GM21528 (cell line): Measurements from ENCODE around the gene CIAO2B.
"Not testable (repeated sequence)": the region's sequence is repeated elsewhere in the genome, so short reads cannot be mapped to it uniquely, and the experiment has no call there.

Experiments
- ATAC-seq: cut with Tn5 transposase; IDR thresholded peaks from one replicate; pipeline ENCODE4 v1.9.1; 2021; ENCODE audit warnings: mild to moderate bottlenecking, moderate library complexity; ENCODE audit not compliant: unreplicated experiment, low FRiP score

Gene CIAO2B

DNA sequence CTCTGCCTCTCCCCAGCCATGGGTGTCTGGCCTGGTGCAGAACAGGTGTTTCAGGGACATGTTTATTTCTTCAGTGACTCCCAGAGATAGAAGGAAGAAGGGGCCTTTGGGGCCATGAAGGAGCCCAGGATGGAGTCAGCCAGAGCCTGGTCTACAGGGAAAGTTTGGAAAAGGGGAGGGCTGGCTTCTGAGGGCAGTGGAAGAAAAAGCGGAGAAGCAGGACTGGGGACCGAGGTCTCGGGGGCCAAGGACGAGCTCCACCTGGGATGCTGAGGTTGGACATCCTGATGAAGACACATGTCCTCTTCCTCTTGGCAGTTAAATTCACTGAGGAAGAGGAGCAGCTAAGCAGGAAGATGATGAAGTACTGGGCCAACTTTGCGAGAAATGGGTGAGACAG, 8.8 kb upstream of the CIAO2B start:
- no peak for ATAC-seq

- no peak for ATAC-seq
These were observed 6.0 kb upstream of the CIAO2B start for GRCh38 chr16:66940236-66940635.

DNA sequence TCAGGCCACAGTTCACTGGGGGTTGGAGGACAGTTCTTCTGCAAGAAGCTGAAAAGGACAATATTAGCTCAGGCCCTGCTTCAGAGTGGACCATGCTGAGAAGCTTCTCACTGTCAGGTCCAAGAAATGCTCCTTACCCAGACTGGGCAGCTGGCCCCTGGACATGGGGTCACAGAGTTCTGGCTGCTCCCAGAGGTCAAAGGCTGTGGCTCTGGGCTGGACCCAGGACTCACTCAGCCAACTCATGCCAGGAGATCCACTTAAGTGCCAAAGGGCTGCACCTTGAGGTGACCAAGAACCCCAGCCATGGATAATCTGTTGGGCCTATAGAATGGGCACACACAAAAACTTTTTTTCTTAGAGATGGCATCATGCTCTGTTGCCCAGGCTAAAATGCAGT, 5.2 kb upstream of the CIAO2B start:
- no peak for ATAC-seq

GRCh38 chr16:66937725-66938337, 3.6 kb upstream of the CIAO2B start:
- ATAC-seq = no peak

DNA sequence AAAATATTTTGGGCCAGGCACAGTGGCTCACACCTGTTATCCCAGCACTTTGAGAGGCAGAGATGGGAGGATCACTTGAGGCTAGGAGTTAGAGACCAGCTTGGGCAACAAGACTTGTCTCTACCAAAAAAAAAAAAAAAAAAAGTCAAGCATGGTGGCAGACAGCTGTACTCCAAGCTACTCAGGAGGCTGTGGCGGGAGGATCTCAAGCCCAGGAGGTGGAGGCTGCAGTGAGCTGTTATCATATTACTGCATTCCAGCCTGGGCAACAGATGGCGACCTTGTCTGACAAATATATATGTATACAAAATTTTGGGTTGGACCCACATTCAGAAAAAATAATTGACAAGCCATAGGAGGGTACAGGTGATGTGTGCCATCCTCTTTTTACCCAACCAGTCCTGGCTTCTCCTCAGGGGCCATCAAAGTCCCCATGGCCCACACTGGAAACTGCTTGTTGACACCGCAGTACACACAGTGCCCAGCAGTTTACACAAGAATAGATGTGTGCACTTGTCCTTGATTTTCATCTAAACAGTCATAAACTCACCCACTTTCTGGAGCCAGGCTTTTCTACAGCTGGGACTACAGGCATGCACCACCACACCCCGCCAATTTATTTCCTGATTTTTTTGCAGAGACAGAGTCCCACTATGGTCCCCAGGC, 2.8 kb upstream of the CIAO2B start:
- ATAC-seq = no peak

GRCh38 chr16:66936462-66936861, 2.3 kb upstream of the CIAO2B start:
- ATAC-seq = no peak

- ATAC-seq = no peak
These were observed 1.3 kb upstream of the CIAO2B start, which contains the start of gene CES2 for GRCh38 chr16:66935314-66936011. Gene CES2, plus strand, starts transcription at chr16:66935516. Its CDS starts 120 bp downstream, at chr16:66935636.

GRCh38 chr16:66934839-66935313, 674 bp upstream of the CIAO2B start:
- ATAC-seq = not testable (repeated sequence)

DNA sequence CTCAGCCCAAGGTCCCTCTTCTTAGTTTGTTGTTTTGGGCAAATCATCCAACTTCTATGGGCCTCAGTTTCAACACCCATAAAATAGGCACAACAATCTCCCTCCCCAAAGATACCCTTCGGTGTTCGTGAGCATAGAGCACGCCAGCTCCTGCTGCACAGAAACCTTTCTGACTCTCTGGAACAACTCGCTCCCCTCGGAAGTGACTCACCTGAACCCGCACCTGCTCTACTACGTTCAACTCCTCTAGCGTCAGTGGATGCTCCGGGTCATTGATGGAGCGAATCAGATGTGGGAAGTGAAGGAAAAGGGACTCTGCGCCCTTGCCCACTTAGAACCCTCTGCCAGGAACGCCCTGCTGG, 445 bp downstream of the CIAO2B start:
- peak; percentile 19 for ATAC-seq

DNA sequence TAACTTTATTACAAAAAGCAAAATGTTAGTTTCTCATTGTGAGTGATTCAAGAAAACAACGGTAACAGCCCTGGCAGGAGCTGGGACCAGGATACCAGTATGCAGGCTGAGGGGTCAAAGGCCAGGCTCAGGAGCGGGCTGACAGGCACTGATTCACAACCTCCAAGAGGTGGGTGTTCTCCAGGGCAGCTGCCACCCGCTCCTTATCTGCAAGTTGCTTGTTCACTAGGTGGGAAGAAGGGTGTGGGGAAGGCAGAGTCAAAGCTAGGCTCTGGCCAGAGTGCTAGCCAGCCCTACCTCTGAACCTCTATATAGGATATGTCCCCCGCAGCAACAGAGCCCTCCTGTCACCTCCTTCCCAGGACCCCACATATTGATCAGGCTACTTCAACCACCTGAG, 2.1 kb downstream of the CIAO2B start:
- ATAC-seq = no peak

- ATAC-seq = no peak
These were observed 2.5 kb downstream of the CIAO2B start for GRCh38 chr16:66931665-66932064.

- no peak for ATAC-seq
These were observed 4.0 kb downstream of the CIAO2B start for GRCh38 chr16:66930189-66930588.

DNA sequence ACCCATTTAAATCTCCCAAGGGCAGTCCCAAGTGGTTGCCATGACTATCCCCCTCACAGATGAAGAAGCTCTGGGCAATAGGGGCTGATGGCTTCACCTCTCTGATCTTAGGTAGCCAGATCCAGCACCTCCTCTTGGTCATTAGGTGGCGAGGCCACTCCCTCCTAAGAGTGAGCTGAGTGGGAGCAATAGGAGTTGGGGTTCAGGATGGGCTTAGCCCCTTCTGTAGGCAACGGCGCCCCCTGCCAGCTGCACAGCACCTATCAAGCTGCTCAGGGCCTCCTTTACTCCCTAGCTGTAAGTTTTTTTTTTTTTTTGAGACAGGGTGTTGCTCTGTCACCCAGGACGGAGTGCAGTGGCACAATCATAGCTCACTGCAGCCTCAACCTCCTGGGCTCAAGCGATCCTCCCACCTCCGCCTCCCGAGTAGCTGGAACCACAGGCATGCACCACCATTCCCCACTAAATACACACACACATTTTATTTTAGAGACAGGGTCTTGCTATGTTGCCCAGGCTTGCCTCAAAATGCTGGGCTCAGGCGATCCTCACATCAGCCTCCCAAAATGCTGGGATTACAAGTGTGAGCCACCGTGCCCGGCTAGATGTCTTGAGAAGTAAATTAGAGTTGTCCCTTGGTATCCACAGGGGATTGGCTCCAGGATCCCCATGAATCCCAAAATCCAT, 5.4 kb downstream of the CIAO2B start:
- ATAC-seq = no peak

- ATAC-seq = no peak
These were observed 6.1 kb downstream of the CIAO2B start for GRCh38 chr16:66927918-66928649.

DNA sequence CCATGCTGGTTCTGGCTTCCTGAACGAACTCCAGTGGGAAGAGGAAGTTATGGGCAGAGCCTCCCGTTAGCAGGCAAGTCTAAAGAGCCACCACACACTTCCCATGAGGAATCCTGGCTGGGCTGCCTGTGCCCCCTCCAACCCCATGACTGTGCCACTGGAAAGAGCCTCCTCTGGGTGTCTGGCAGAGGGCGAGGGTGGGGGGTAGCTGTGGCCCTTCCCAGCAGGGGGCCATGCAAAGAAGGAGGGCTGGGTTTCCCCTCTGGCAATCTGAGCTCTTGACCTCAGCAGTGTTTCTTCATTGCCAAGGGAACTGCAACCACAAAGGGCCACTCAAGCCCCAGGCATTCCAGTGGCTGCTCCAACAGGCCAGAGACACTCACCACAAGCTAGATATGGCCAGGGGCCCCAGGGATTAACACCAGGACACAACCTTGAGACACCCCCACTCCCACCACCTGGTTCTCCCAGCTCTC, 7.2 kb downstream of the CIAO2B start:
- ATAC-seq = no peak

GRCh38 chr16:66926171-66926947, 7.8 kb downstream of the CIAO2B start:
- ATAC-seq = no peak

- no peak for ATAC-seq
These were observed 8.8 kb downstream of the CIAO2B start, which contains the start of gene RRAD for GRCh38 chr16:66925322-66925840. Gene RRAD, minus strand, starts transcription at chr16:66925535. Its CDS starts 356 bp downstream, at chr16:66925179.

GRCh38 chr16:66924527-66925321, 9.5 kb downstream of the CIAO2B start:
- ATAC-seq = no peak
